IPS-20b (cell line): ENCODE results near the gene SPON1.

Experiments
- H3K27ac ChIP-seq: one replicate; pipeline ENCODE4 v1.5.1; 2013; ENCODE audit warnings: low read length
- H3K27me3 ChIP-seq: 2 replicates; pipeline ENCODE4 v1.6.1; 2013; ENCODE audit warnings: mild to moderate bottlenecking, low read length, inconsistent platforms; ENCODE audit not compliant: insufficient read depth
- H3K36me3 ChIP-seq: 2 replicates; pipeline ENCODE4 v1.6.1; 2013; ENCODE audit warnings: low read depth, mild to moderate bottlenecking, inconsistent platforms, low read length, moderate library complexity; ENCODE audit not compliant: insufficient read depth
- H3K4me1 ChIP-seq: 2 replicates; pipeline ENCODE4 v1.6.1; 2013; ENCODE audit warnings: mild to moderate bottlenecking, control low read depth, inconsistent platforms, low read length, moderate library complexity; ENCODE audit not compliant: insufficient read depth
- H3K4me3 ChIP-seq: 2 replicates; pipeline ENCODE4 v1.5.1; 2013; ENCODE audit warnings: mild to moderate bottlenecking, low read length, inconsistent platforms
- H3K9ac ChIP-seq: 2 replicates; pipeline ENCODE4 v1.6.1; 2013; ENCODE audit warnings: low read depth, mild to moderate bottlenecking, inconsistent platforms, low read length, moderate library complexity
- H3K9me3 ChIP-seq: 2 replicates; pipeline ENCODE4 v1.6.1; 2013; ENCODE audit warnings: mild to moderate bottlenecking, low read depth, low read length, inconsistent platforms; ENCODE audit not compliant: insufficient read depth

The SPON1 gene

GRCh38 chr11:14117632-14118031 lies 155.1 kb downstream of the SPON1 start:
- Histone ChIP-seq H3K9ac (no peak overlapping the region), H3K9me3 (no peaks in the 10 kb centered on the region), H3K27me3 (no peaks in the 10 kb centered on the region), H3K27ac (no peak overlapping the region), H3K4me3 (no peak overlapping the region), H3K4me1 (no peaks in the 10 kb centered on the region), H3K36me3 (no peaks in the 10 kb centered on the region)

- Histone ChIP-seq H3K27ac (no peak overlapping the region), H3K9ac (no peak overlapping the region), H3K36me3 (no peaks in the 10 kb centered on the region), H3K9me3 (no peaks in the 10 kb centered on the region), H3K27me3 (no peaks in the 10 kb centered on the region), H3K4me1 (no peaks in the 10 kb centered on the region), H3K4me3 (no peak overlapping the region)
Measured at GRCh38 chr11:14118072-14118471, 155.5 kb downstream of the SPON1 start.

GRCh38 chr11:14119357-14119756 lies 156.8 kb downstream of the SPON1 start:
- H3K4me1 ChIP-seq, result no peaks in the 10 kb centered on the region
- H3K4me3 ChIP-seq, result no peak overlapping the region
- no peaks in the 10 kb centered on the region for H3K27me3 ChIP-seq
- H3K27ac ChIP-seq, result no peak overlapping the region
- no peaks in the 10 kb centered on the region for H3K36me3 ChIP-seq
- no peak overlapping the region for H3K9ac ChIP-seq
- no peaks in the 10 kb centered on the region for H3K9me3 ChIP-seq

GRCh38 chr11:14124350-14124749 lies 161.8 kb downstream of the SPON1 start:
- H3K27ac ChIP-seq, result no peak overlapping the region

GRCh38 chr11:14124886-14125285 lies 162.4 kb downstream of the SPON1 start:
- H3K27ac ChIP-seq, result no peak overlapping the region
- no peaks in the 10 kb centered on the region for H3K36me3 ChIP-seq
- H3K9ac ChIP-seq, result no peak overlapping the region
- H3K4me1 ChIP-seq, result no peaks in the 10 kb centered on the region
- peaks cover 3% of the 10 kb centered on the region; the same call in 1 of the 2 replicates for H3K9me3 ChIP-seq
- no peaks in the 10 kb centered on the region for H3K27me3 ChIP-seq
- H3K4me3 ChIP-seq, result no peak overlapping the region

More at GRCh38 chr11:14124350-14124749, 161.8 kb downstream of the SPON1 start:
- peaks cover 3% of the 10 kb centered on the region; the same call in 1 of the 2 replicates for H3K9me3 ChIP-seq
- H3K36me3 ChIP-seq, result no peaks in the 10 kb centered on the region
- H3K9ac ChIP-seq, result no peak overlapping the region
- no peaks in the 10 kb centered on the region for H3K27me3 ChIP-seq
- no peak overlapping the region for H3K4me3 ChIP-seq
- H3K4me1 ChIP-seq, result no peaks in the 10 kb centered on the region

GRCh38 chr11:14125529-14125928 lies 163.0 kb downstream of the SPON1 start:
- H3K27me3 ChIP-seq, result no peaks in the 10 kb centered on the region
- no peak overlapping the region for H3K9ac ChIP-seq
- no peaks in the 10 kb centered on the region for H3K36me3 ChIP-seq
- H3K27ac ChIP-seq, result no peak overlapping the region
- no peaks in the 10 kb centered on the region for H3K4me1 ChIP-seq
- peaks cover 3% of the 10 kb centered on the region; the same call in 1 of the 2 replicates for H3K9me3 ChIP-seq
- no peak overlapping the region for H3K4me3 ChIP-seq

GRCh38 chr11:14127679-14128078 lies 165.2 kb downstream of the SPON1 start:
- Histone ChIP-seq H3K27ac (no peak overlapping the region), H3K9me3 (peaks cover 3% of the 10 kb centered on the region; the same call in 1 of the 2 replicates)

GRCh38 chr11:14132312-14132711 lies 169.8 kb downstream of the SPON1 start:
- Histone ChIP-seq H3K36me3 (no peaks in the 10 kb centered on the region), H3K9ac (no peak overlapping the region), H3K9me3 (peaks cover 3% of the 10 kb centered on the region; the same call in 1 of the 2 replicates), H3K4me1 (no peaks in the 10 kb centered on the region), H3K4me3 (no peak overlapping the region), H3K27me3 (no peaks in the 10 kb centered on the region), H3K27ac (no peak overlapping the region)

More at GRCh38 chr11:14127679-14128078, 165.2 kb downstream of the SPON1 start:
- Histone ChIP-seq H3K4me3 (no peak overlapping the region), H3K4me1 (no peaks in the 10 kb centered on the region), H3K9ac (no peak overlapping the region), H3K36me3 (no peaks in the 10 kb centered on the region), H3K27me3 (no peaks in the 10 kb centered on the region)

- Histone ChIP-seq H3K36me3 (no peaks in the 10 kb centered on the region), H3K27me3 (no peaks in the 10 kb centered on the region), H3K4me3 (no peak overlapping the region), H3K27ac (no peak overlapping the region), H3K9ac (no peak overlapping the region), H3K9me3 (peaks cover 3% of the 10 kb centered on the region; the same call in 1 of the 2 replicates), H3K4me1 (no peaks in the 10 kb centered on the region)
Measured at GRCh38 chr11:14133381-14133780, 170.9 kb downstream of the SPON1 start.

GRCh38 chr11:14136561-14136960 lies 174.0 kb downstream of the SPON1 start:
- no peak overlapping the region for H3K4me3 ChIP-seq
- H3K9me3 ChIP-seq, result no peaks in the 10 kb centered on the region
- H3K27ac ChIP-seq, result no peak overlapping the region
- no peaks in the 10 kb centered on the region for H3K27me3 ChIP-seq
- no peaks in the 10 kb centered on the region for H3K4me1 ChIP-seq
- no peak overlapping the region for H3K9ac ChIP-seq
- H3K36me3 ChIP-seq, result no peaks in the 10 kb centered on the region

GRCh38 chr11:14137284-14137683 lies 174.8 kb downstream of the SPON1 start:
- Histone ChIP-seq H3K9ac (no peak overlapping the region), H3K27me3 (no peaks in the 10 kb centered on the region), H3K36me3 (no peaks in the 10 kb centered on the region), H3K4me1 (no peaks in the 10 kb centered on the region), H3K27ac (no peak overlapping the region), H3K9me3 (no peaks in the 10 kb centered on the region), H3K4me3 (no peak overlapping the region)

GRCh38 chr11:14140991-14141390 lies 178.5 kb downstream of the SPON1 start:
- no peak overlapping the region for H3K27ac ChIP-seq
- H3K27me3 ChIP-seq, result no peaks in the 10 kb centered on the region
- H3K9ac ChIP-seq, result no peak overlapping the region
- H3K4me3 ChIP-seq, result no peak overlapping the region
- H3K9me3 ChIP-seq, result no peaks in the 10 kb centered on the region
- H3K36me3 ChIP-seq, result no peaks in the 10 kb centered on the region
- no peaks in the 10 kb centered on the region for H3K4me1 ChIP-seq
